ENCODE measurements around the gene UROD.
"Not testable (repeated sequence)": the region's sequence is repeated elsewhere in the genome, so short reads cannot be mapped to it uniquely, and the experiment has no call there.

The UROD gene

DNA sequence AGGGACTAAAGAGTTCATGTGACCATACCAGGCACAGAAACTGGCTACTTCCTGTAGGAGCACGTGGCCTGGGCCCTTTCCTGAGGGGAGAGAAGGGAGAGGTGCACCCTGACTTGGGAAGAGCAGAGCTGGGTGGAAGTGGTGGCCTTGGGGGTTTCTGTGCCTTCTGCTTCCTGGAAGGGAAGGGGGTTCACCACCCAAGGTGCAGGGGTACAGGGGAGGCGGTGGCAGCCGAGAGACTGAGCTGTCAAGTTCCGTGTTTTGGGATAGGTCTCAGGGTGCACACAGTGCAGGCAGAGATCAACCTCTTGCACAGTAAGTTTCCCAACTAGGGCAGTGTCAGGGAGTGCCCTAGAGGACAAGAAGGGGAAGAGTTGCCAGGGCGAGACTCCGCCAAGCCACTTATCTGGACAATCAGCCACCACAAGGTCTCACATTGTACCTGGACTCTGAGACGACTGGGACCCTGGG is 11.0 kb upstream of the UROD start:
- no CpG with 5 or more reads among the region's 7 CpGs for WGBS (ENCODE audit: extremely low coverage, insufficient coverage, insufficient read length)
- H3K36me3 ChIP-seq (ENCODE audit: control insufficient read depth in 1 of 2, insufficient read depth in 2 of 2, low read length in 2 of 2): peaks cover 35 to 45% of the 10 kb centered on the region in 2 experiments
- no peak overlapping the region for H2AK5ac ChIP-seq (ENCODE audit: low read length)
- H3K4me2 ChIP-seq (ENCODE audit: low read length): no peak overlapping the region
- H2AFZ ChIP-seq (ENCODE audit: insufficient read depth, low read length, poor library complexity): no peak overlapping the region
- H3K9ac ChIP-seq (ENCODE audit: low read length): no peak overlapping the region
- H3K14ac ChIP-seq (ENCODE audit: low read length): no peak overlapping the region
- DNase-seq: peak in 1 of 2 donors; percentile 37
- H2BK5ac ChIP-seq (ENCODE audit: low read depth, low read length, poor library complexity): no peak overlapping the region
- no peak overlapping the region for H2BK12ac ChIP-seq (ENCODE audit: low read length)
- H3K4ac ChIP-seq (ENCODE audit: low read depth, low read length): no peak overlapping the region
- no peaks in the 10 kb centered on the region for H3K79me2 ChIP-seq (ENCODE audit: control insufficient read depth, insufficient read depth, low read length, poor library complexity)
- H4K12ac ChIP-seq (ENCODE audit: low read depth, low read length): no peak overlapping the region
- no peak overlapping the region for H2BK120ac ChIP-seq (ENCODE audit: insufficient read depth, low read length, poor library complexity)
- no peak overlapping the region for H4K91ac ChIP-seq (ENCODE audit: low read depth, low read length)
- no peaks in the 10 kb centered on the region for H3K9me3 ChIP-seq (ENCODE audit: insufficient read depth, low read depth, low read length)
- no peaks in the 10 kb centered on the region for H3K27me3 ChIP-seq (ENCODE audit: insufficient read depth, low read length)
- no peak overlapping the region for H3K4me3 ChIP-seq (ENCODE audit: low read depth, low read length)
- no peak overlapping the region for H3K18ac ChIP-seq (ENCODE audit: low read length)
- no peaks in the 10 kb centered on the region for H3K4me1 ChIP-seq (ENCODE audit: control insufficient read depth in 1 of 2, insufficient read depth in 2 of 2, low read length in 2 of 2)
- no peak overlapping the region for H4K8ac ChIP-seq (ENCODE audit: low read depth, low read length)
- H3K23ac ChIP-seq (ENCODE audit: low read length): no peak overlapping the region
- H3K79me1 ChIP-seq (ENCODE audit: low read length): no peaks in the 10 kb centered on the region
- no peak overlapping the region for H3K27ac ChIP-seq (ENCODE audit: low read depth, low read length)

DNA sequence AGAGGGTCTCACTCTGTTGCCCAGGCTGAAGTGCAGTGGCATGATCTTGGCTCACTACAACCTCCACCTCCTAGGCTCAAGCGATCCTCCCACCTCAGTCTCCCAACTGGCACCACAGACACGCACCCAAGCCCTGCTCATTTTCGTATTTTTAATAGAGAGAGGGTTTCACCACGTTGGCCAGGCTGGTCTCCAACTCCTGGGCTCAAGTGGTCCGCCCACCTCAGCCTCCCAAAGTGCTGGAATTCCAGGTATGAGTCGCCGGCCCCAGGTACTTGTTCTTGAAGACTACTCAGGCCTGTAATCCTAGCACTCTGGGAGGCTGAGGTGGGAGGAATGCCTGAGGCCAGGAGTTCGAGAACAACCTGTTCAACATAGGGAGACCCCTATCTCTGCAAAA is 10.5 kb upstream of the UROD start:
- H3K14ac ChIP-seq (ENCODE audit: low read length); H2AK5ac ChIP-seq (ENCODE audit: low read length); H3K23ac ChIP-seq (ENCODE audit: low read length); H2BK5ac ChIP-seq (ENCODE audit: low read depth, low read length, poor library complexity); H3K4me1 ChIP-seq (ENCODE audit: control insufficient read depth in 1 of 2, insufficient read depth in 2 of 2, low read length in 2 of 2); H3K4me2 ChIP-seq (ENCODE audit: low read length); DNase-seq; H2BK12ac ChIP-seq (ENCODE audit: low read length); H3K4ac ChIP-seq (ENCODE audit: low read depth, low read length); H2AFZ ChIP-seq (ENCODE audit: insufficient read depth, low read length, poor library complexity); H4K91ac ChIP-seq (ENCODE audit: low read depth, low read length); H3K4me3 ChIP-seq (ENCODE audit: low read depth, low read length); H3K9me3 ChIP-seq (ENCODE audit: insufficient read depth, low read depth, low read length); H3K9ac ChIP-seq (ENCODE audit: low read length); H3K79me1 ChIP-seq (ENCODE audit: low read length); H4K12ac ChIP-seq (ENCODE audit: low read depth, low read length); H3K27me3 ChIP-seq (ENCODE audit: insufficient read depth, low read length); H3K79me2 ChIP-seq (ENCODE audit: control insufficient read depth, insufficient read depth, low read length, poor library complexity); H4K8ac ChIP-seq (ENCODE audit: low read depth, low read length); H2BK120ac ChIP-seq (ENCODE audit: insufficient read depth, low read length, poor library complexity); H3K18ac ChIP-seq (ENCODE audit: low read length); H3K27ac ChIP-seq (ENCODE audit: low read depth, low read length): not testable (repeated sequence)
- H3K36me3 ChIP-seq (ENCODE audit: control insufficient read depth in 1 of 2, insufficient read depth in 2 of 2, low read length in 2 of 2): peaks cover 38 to 47% of the 10 kb centered on the region in 2 experiments
- WGBS (ENCODE audit: extremely low coverage, insufficient coverage, insufficient read length): no CpG with 5 or more reads among the region's 8 CpGs

DNA sequence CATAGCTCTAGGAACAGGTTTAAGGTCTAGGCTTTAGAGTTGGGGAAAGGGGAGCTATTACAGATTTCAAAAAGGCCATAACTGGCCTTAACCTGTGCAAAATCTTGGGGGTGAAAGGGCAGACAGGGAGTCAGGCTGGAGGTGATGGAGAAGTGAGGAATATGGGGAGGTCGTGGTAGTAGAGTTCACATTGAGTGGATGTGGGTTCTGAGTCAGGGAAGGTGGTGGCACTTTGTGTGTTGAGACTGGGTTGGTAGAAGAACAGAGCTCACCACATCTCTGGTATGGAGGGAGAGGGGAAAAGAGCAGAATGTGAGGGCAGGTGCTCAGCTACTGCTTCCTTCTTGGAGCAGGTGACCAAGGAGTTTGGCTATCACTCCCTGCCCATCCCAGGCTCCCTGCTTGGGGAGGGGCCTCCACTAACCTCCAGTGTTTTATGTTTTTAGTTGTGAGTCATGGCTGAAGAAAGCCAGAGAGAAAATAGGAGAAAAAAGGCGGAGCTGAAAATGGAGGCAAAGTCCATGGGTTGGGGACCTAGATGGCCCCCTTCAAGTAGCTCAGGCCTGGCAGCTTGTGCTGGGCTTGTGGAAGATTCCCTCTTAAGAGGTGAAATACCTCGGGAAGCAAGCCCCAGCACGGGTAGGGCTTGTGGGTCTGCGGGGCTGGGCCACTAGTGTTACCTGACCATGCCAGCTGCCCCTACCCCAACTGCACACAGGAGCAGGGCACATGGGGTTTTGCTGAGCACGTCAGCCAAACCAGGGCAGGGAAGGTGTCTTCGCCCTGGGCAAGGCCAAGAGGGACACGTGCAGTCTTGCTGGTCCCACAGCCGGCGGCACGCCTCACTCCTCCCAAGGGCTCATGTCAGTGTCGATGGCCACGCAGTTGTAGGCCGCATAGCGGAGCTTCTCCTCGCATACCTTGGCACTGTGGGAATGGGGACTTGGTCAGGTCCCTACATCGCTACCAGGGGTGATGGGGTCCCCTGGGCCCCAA is 9.1 kb upstream of the UROD start:
- H2AK5ac ChIP-seq (ENCODE audit: low read length): no peak overlapping the region
- no peak overlapping the region for H4K8ac ChIP-seq (ENCODE audit: low read depth, low read length)
- H3K4me2 ChIP-seq (ENCODE audit: low read length): no peak overlapping the region
- no peak overlapping the region for H3K14ac ChIP-seq (ENCODE audit: low read length)
- no peak overlapping the region for H3K9ac ChIP-seq (ENCODE audit: low read length)
- no peak overlapping the region for H4K91ac ChIP-seq (ENCODE audit: low read depth, low read length)
- H3K27ac ChIP-seq (ENCODE audit: low read depth, low read length): no peak overlapping the region
- WGBS (ENCODE audit: extremely low coverage, insufficient coverage, insufficient read length): no CpG with 5 or more reads among the region's 17 CpGs
- DNase-seq: peak in 1 of 2 donors; percentile 13
- no peaks in the 10 kb centered on the region for H3K79me1 ChIP-seq (ENCODE audit: low read length)
- H2BK12ac ChIP-seq (ENCODE audit: low read length): no peak overlapping the region
- no peak overlapping the region for H3K4ac ChIP-seq (ENCODE audit: low read depth, low read length)
- H3K27me3 ChIP-seq (ENCODE audit: insufficient read depth, low read length): no peaks in the 10 kb centered on the region
- no peak overlapping the region for H3K18ac ChIP-seq (ENCODE audit: low read length)
- no peak overlapping the region for H2AFZ ChIP-seq (ENCODE audit: insufficient read depth, low read length, poor library complexity)
- H3K36me3 ChIP-seq (ENCODE audit: control insufficient read depth in 1 of 2, insufficient read depth in 2 of 2, low read length in 2 of 2): peaks cover 51 to 61% of the 10 kb centered on the region in 2 experiments
- H3K23ac ChIP-seq (ENCODE audit: low read length): no peak overlapping the region
- H3K4me1 ChIP-seq (ENCODE audit: control insufficient read depth in 1 of 2, insufficient read depth in 2 of 2, low read length in 2 of 2): no peaks in the 10 kb centered on the region
- no peaks in the 10 kb centered on the region for H3K79me2 ChIP-seq (ENCODE audit: control insufficient read depth, insufficient read depth, low read length, poor library complexity)
- H3K9me3 ChIP-seq (ENCODE audit: insufficient read depth, low read depth, low read length): no peaks in the 10 kb centered on the region
- H3K4me3 ChIP-seq (ENCODE audit: low read depth, low read length): no peak overlapping the region
- no peak overlapping the region for H2BK120ac ChIP-seq (ENCODE audit: insufficient read depth, low read length, poor library complexity)
- H4K12ac ChIP-seq (ENCODE audit: low read depth, low read length): no peak overlapping the region
- no peak overlapping the region for H2BK5ac ChIP-seq (ENCODE audit: low read depth, low read length, poor library complexity)

DNA sequence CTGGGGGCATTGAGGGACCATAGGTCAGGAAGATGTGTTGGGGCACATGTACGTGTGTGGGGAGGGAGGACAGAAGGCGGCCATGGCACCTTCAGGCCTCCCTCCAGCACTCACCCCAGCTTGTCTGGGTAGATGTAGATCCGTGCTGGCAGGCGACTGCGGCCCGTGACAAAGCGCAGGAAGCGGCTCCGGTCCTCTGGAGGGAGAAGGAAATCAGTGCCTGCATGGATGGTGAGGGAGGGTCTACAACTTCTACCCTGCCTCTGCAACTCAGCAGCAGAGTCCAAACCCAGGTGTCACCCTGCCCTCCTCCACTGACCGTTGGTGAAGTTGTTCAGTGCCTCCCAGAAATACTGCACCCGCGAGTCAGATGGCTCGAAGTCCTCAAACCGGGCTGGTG is 8.3 kb upstream of the UROD start:
- no peak overlapping the region for H3K14ac ChIP-seq (ENCODE audit: low read length)
- H3K27ac ChIP-seq (ENCODE audit: low read depth, low read length): no peak overlapping the region
- no peak overlapping the region for H3K9ac ChIP-seq (ENCODE audit: low read length)
- H3K9me3 ChIP-seq (ENCODE audit: insufficient read depth, low read depth, low read length): no peaks in the 10 kb centered on the region
- no peak for DNase-seq
- H3K36me3 ChIP-seq (ENCODE audit: control insufficient read depth in 1 of 2, insufficient read depth in 2 of 2, low read length in 2 of 2): peaks cover 59 to 69% of the 10 kb centered on the region in 2 experiments
- H4K12ac ChIP-seq (ENCODE audit: low read depth, low read length): no peak overlapping the region
- H4K91ac ChIP-seq (ENCODE audit: low read depth, low read length): no peak overlapping the region
- no peaks in the 10 kb centered on the region for H3K4me1 ChIP-seq (ENCODE audit: control insufficient read depth in 1 of 2, insufficient read depth in 2 of 2, low read length in 2 of 2)
- H3K4me2 ChIP-seq (ENCODE audit: low read length): no peak overlapping the region
- H2BK5ac ChIP-seq (ENCODE audit: low read depth, low read length, poor library complexity): no peak overlapping the region
- H3K18ac ChIP-seq (ENCODE audit: low read length): no peak overlapping the region
- H3K4ac ChIP-seq (ENCODE audit: low read depth, low read length): no peak overlapping the region
- H2BK12ac ChIP-seq (ENCODE audit: low read length): no peak overlapping the region
- H2AK5ac ChIP-seq (ENCODE audit: low read length): no peak overlapping the region
- H3K23ac ChIP-seq (ENCODE audit: low read length): no peak overlapping the region
- no peak overlapping the region for H4K8ac ChIP-seq (ENCODE audit: low read depth, low read length)
- H3K79me2 ChIP-seq (ENCODE audit: control insufficient read depth, insufficient read depth, low read length, poor library complexity): no peaks in the 10 kb centered on the region
- no peak overlapping the region for H2BK120ac ChIP-seq (ENCODE audit: insufficient read depth, low read length, poor library complexity)
- no peaks in the 10 kb centered on the region for H3K27me3 ChIP-seq (ENCODE audit: insufficient read depth, low read length)
- no peak overlapping the region for H2AFZ ChIP-seq (ENCODE audit: insufficient read depth, low read length, poor library complexity)
- no peaks in the 10 kb centered on the region for H3K79me1 ChIP-seq (ENCODE audit: low read length)
- WGBS (ENCODE audit: extremely low coverage, insufficient coverage, insufficient read length): no CpG with 5 or more reads among the region's 14 CpGs
- no peak overlapping the region for H3K4me3 ChIP-seq (ENCODE audit: low read depth, low read length)
